Stimulated activated CD4-positive, alpha-beta T cell treated with anti-CD3 and anti-CD28 coated beads, Interleukin-1b, Interleukin-23, amount 100 ng/mL, for 48 hours (primary cell): Measurements from ENCODE around the gene HINT3.
"Not testable (repeated sequence)": the region's sequence is repeated elsewhere in the genome, so short reads cannot be mapped to it uniquely, and the experiment has no call there.

Experiments used
- DNase-seq: peaks from one replicate; pipeline ENCODE4 v3.0.0-alpha.2; 2020

HINT3 gene

GRCh38 chr6:125940247-125941041 lies 16.1 kb upstream of the HINT3 start:
- no peak for DNase-seq

GRCh38 chr6:125942672-125943527 lies 13.7 kb upstream of the HINT3 start:
- no peak for DNase-seq

GRCh38 chr6:125943528-125944433 lies 12.8 kb upstream of the HINT3 start:
- no peak for DNase-seq

- DNase-seq, result no peak
Observed at GRCh38 chr6:125944434-125944816, 12.1 kb upstream of the HINT3 start.

GRCh38 chr6:125944896-125945295 lies 11.7 kb upstream of the HINT3 start:
- no peak for DNase-seq

GRCh38 chr6:125945378-125946141 lies 11.0 kb upstream of the HINT3 start:
- DNase-seq, result no peak

- no peak for DNase-seq
Observed at GRCh38 chr6:125947615-125948014, 9.0 kb upstream of the HINT3 start.

- DNase-seq, result no peak
Observed at GRCh38 chr6:125948455-125948854, 8.1 kb upstream of the HINT3 start.

- no peak for DNase-seq
Observed at GRCh38 chr6:125949069-125949468, 7.5 kb upstream of the HINT3 start.

GRCh38 chr6:125950293-125950692 lies 6.3 kb upstream of the HINT3 start:
- peak; percentile 32 for DNase-seq

GRCh38 chr6:125950716-125951115 lies 5.9 kb upstream of the HINT3 start:
- DNase-seq, result not testable (repeated sequence)

- DNase-seq, result no peak
Observed at GRCh38 chr6:125951323-125951722, 5.2 kb upstream of the HINT3 start.

- DNase-seq, result peak; percentile 19
Observed at GRCh38 chr6:125952764-125953501, 3.6 kb upstream of the HINT3 start.

GRCh38 chr6:125953502-125953875 lies 3.1 kb upstream of the HINT3 start:
- no peak for DNase-seq

GRCh38 chr6:125954735-125955339 lies 1.7 kb upstream of the HINT3 start:
- DNase-seq, result no peak

GRCh38 chr6:125955973-125956372 lies 597 bp upstream of the HINT3 start:
- no peak for DNase-seq

- no peak for DNase-seq
Observed at GRCh38 chr6:125957391-125957693, 772 bp downstream of the HINT3 start.

- DNase-seq, result no peak
Observed at GRCh38 chr6:125957845-125958244, 1.3 kb downstream of the HINT3 start.

GRCh38 chr6:125959041-125959440 lies 2.5 kb downstream of the HINT3 start:
- no peak for DNase-seq

- DNase-seq, result no peak
Observed at GRCh38 chr6:125961117-125961516, 4.5 kb downstream of the HINT3 start.

GRCh38 chr6:125962900-125963497 lies 6.4 kb downstream of the HINT3 start:
- DNase-seq, result no peak
